Vagina (tissue), 2 donors: ENCODE results near the gene MYO10. TPM values are rescaled to one million over a fixed set of nuclear protein-coding genes. Genes with fewer than 3 reads are reported as not detected.
"Not testable (repeated sequence)": the region's sequence is repeated elsewhere in the genome, so short reads cannot be mapped to it uniquely, and the experiment has no call there.

Source experiments
- DNase-seq, 2 donors: peaks; one replicate each; pipeline ENCODE4 v3.0.0-alpha.2; 2017; ENCODE audit errors: extremely low spot score in 2 of 2
- H3K27ac ChIP-seq: fragments of 200-600 bp; sonication (generic); one replicate; pipeline ENCODE4 v1.5.1; 2019
- H3K27me3 ChIP-seq: fragments of 200-600 bp; sonication (generic); one replicate; pipeline ENCODE4 v1.5.1; 2019
- H3K36me3 ChIP-seq, 2 donors: fragments of 200-600 bp; sonication (generic); one replicate each; pipeline ENCODE4 v1.5.1; 2017 to 2019
- H3K4me1 ChIP-seq: fragments of 200-600 bp; sonication (generic); one replicate; pipeline ENCODE4 v1.5.1; 2019
- H3K4me3 ChIP-seq, 2 donors: fragments of 200-600 bp; sonication (generic); 1 replicate in 1 of 2; 2 replicates in 1 of 2; pipeline ENCODE4 v1.5.1; 2016 to 2019
- H3K9me3 ChIP-seq: fragments of 200-600 bp; sonication (generic); one replicate; pipeline ENCODE4 v1.5.1; 2019
- CTCF ChIP-seq, 3 experiments: fragments of 450-650 bp in 2 of 3; fragments of 200-600 bp in 1 of 3; sonication (generic) in 1 of 3; IDR thresholded peaks; one replicate each; pipeline ENCODE4 v1.5.1; 2017 to 2019; ENCODE audit warnings: antibody characterized with exemption in 3 of 3, mild to moderate bottlenecking in 2 of 3, moderate library complexity in 2 of 3
- POLR2A ChIP-seq, 2 donors: fragments of 450-650 bp; IDR thresholded peaks; one replicate each; pipeline ENCODE4 v1.6.1; 2017; ENCODE audit warnings: antibody characterized with exemption in 2 of 2, mild to moderate bottlenecking in 2 of 2, moderate library complexity in 2 of 2
- POLR2AphosphoS5 ChIP-seq, 2 donors: sonication (generic); formaldehyde crosslinking; IDR thresholded peaks; one replicate each; pipeline ENCODE4 v1.9.0; 2017; ENCODE audit warnings: antibody characterized with exemption in 2 of 2, mild to moderate bottlenecking in 2 of 2, low read depth in 1 of 2; ENCODE audit not compliant: insufficient read depth in 1 of 2
- intact Hi-C: fragments of 100-400 bp; cut with DNase I; formaldehyde crosslinking; loops from one replicate; pipeline ENCODE4 v1.15.1; 2023
- total RNA-seq: library from RNA; depleted of rRNA; stranded (reverse); fragments of >200 nt; gene quantifications from one replicate; pipeline ENCODE4 v1.2.3, GENCODE V29; 2016

MYO10 gene
- total RNA-seq, 1 donor from 2014 or later, result 22.1 TPM

- Histone ChIP-seq H3K27me3 (no peaks in the 10 kb centered on the region), H3K36me3 (no peaks in the 10 kb centered on the region), H3K4me3 (no peak overlapping the region), H3K27ac (no peak overlapping the region), H3K4me1 (peaks cover 17% of the 10 kb centered on the region), H3K9me3 (no peaks in the 10 kb centered on the region)
- intact Hi-C loops, result no loop called here
- no peak for DNase-seq
- no peak for TF ChIP-seq POLR2AphosphoS5 (IDR thresholded peaks at IDR 0.05; ENCODE audit: insufficient read depth in 1 of 2, low read depth in 1 of 2)
- no peak for TF ChIP-seq CTCF (IDR thresholded peaks at IDR 0.05)
- TF ChIP-seq POLR2A (IDR thresholded peaks at IDR 0.05), result no peak
Observed at GRCh38 chr5:16877267-16877935, 58.7 kb downstream of the MYO10 start.

- H3K4me3 ChIP-seq, intact Hi-C loops, DNase-seq, H3K27ac ChIP-seq, H3K36me3 ChIP-seq, H3K27me3 ChIP-seq, H3K9me3 ChIP-seq: not testable (repeated sequence)
- peaks cover 22% of the 10 kb centered on the region for H3K4me1 ChIP-seq
Observed at GRCh38 chr5:16874424-16874823, 61.7 kb downstream of the MYO10 start.

GRCh38 chr5:16871746-16872339 is 64.2 kb downstream of the MYO10 start:
- DNase-seq, result no peak
- Histone ChIP-seq H3K4me3 (no peak overlapping the region), H3K36me3 (no peaks in the 10 kb centered on the region), H3K4me1 (peaks cover 14% of the 10 kb centered on the region), H3K27me3 (no peaks in the 10 kb centered on the region), H3K9me3 (no peaks in the 10 kb centered on the region), H3K27ac (peak overlapping the region; percentile 62)
- peak in 1 of 2 donors; percentile 39 for TF ChIP-seq POLR2AphosphoS5 (IDR thresholded peaks at IDR 0.05; ENCODE audit: insufficient read depth in 1 of 2, low read depth in 1 of 2)
- no peak for TF ChIP-seq POLR2A (IDR thresholded peaks at IDR 0.05)
- TF ChIP-seq CTCF (IDR thresholded peaks at IDR 0.05), result no peak
- intact Hi-C loops, result no loop called here

GRCh38 chr5:16870878-16871277 is 65.2 kb downstream of the MYO10 start:
- no peak overlapping the region for H3K4me3 ChIP-seq
- intact Hi-C loops, result no loop called here
- H3K27ac ChIP-seq, result peak overlapping the region; percentile 62

More at GRCh38 chr5:16870878-16871277, 65.2 kb downstream of the MYO10 start:
- TF ChIP-seq CTCF (IDR thresholded peaks at IDR 0.05), result no peak
- TF ChIP-seq POLR2A (IDR thresholded peaks at IDR 0.05), result no peak
- TF ChIP-seq POLR2AphosphoS5 (IDR thresholded peaks at IDR 0.05; ENCODE audit: insufficient read depth in 1 of 2, low read depth in 1 of 2), result no peak
- no peak for DNase-seq
- no peaks in the 10 kb centered on the region for H3K27me3 ChIP-seq
- H3K4me1 ChIP-seq, result peaks cover 14% of the 10 kb centered on the region
- H3K36me3 ChIP-seq, result no peaks in the 10 kb centered on the region
- no peaks in the 10 kb centered on the region for H3K9me3 ChIP-seq
